ENCODE measurements around the gene CEACAM18.

Gene CEACAM18

DNA sequence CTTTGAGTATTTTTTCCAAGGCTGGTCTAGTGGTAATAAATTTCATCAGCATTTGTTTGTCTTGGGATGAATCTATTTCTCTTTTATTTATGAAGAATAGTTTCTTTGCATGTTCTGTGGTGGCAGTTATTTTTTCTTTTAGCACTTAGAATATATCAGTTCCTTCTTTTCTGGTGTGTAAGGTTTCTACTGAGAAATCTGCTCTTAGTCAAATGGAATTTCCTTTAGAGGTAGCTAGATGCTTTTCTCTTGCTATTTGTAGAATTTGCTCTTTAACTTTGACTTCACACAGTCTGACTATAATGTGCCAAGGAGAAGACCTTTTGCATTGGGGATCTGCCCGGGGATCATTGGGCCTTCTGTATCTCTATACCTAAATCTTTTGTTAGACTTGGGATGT lies 57.2 kb downstream of the CEACAM18 start:
- no peaks in the 10 kb centered on the region for H3K9me3 ChIP-seq (ENCODE audit: insufficient read depth, low read depth, low read length)
- no peak overlapping the region for H3K9ac ChIP-seq (ENCODE audit: low read depth, low read length)
- peaks cover 36% of the 10 kb centered on the region for H3K27me3 ChIP-seq (ENCODE audit: insufficient read depth, low read length)
- H3K27ac ChIP-seq (ENCODE audit: low read depth, low read length) = no peak overlapping the region
- WGBS = no CpG with 5 or more reads among the region's 1 CpG
- no peaks in the 10 kb centered on the region for H3K36me3 ChIP-seq (ENCODE audit: insufficient read depth, low read length)
- no peaks in the 10 kb centered on the region for H3K4me1 ChIP-seq (ENCODE audit: insufficient read depth, low read length)
- H3K4me3 ChIP-seq (ENCODE audit: low read length) = no peak overlapping the region

DNA sequence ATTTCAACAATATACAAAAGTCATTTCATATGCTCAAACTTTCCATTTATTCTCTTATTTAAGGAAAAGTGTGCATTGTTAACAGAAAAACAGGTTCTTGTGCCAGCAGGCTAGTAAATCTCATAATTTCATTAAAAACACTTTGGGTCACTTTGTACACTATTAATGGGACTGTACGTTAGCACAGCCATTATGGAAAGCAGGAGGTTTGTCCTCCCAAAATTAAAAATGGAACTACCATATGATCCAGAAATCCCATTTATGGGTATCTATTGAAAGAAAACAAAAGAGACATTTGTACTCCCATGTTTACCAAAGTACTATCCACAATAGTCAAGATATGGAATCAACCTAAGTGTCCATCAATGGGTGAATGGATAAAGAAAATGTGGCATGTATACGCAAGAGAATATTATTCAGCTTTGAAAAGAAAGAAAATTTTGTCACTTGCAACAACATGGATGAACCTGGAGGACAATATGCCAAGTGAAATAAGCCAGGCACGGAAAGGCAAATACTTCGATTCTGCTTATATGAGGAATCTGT lies 61.6 kb downstream of the CEACAM18 start:
- 89% methylated on average over 4 of the region's 4 CpGs for WGBS
- H3K27ac ChIP-seq (ENCODE audit: low read depth, low read length) = no peak overlapping the region
- no peaks in the 10 kb centered on the region for H3K9me3 ChIP-seq (ENCODE audit: insufficient read depth, low read depth, low read length)
- no peaks in the 10 kb centered on the region for H3K4me1 ChIP-seq (ENCODE audit: insufficient read depth, low read length)
- no peak overlapping the region for H3K9ac ChIP-seq (ENCODE audit: low read depth, low read length)
- no peaks in the 10 kb centered on the region for H3K36me3 ChIP-seq (ENCODE audit: insufficient read depth, low read length)
- H3K4me3 ChIP-seq (ENCODE audit: low read length) = no peak overlapping the region
- H3K27me3 ChIP-seq (ENCODE audit: insufficient read depth, low read length) = no peaks in the 10 kb centered on the region; the same call in 1 of the 2 replicates

All from HUES64 (cell line).